ENCODE data around the gene USP13.
"Not testable (repeated sequence)": the region's sequence is repeated elsewhere in the genome, so short reads cannot be mapped to it uniquely, and the experiment has no call there.

USP13 gene

DNA sequence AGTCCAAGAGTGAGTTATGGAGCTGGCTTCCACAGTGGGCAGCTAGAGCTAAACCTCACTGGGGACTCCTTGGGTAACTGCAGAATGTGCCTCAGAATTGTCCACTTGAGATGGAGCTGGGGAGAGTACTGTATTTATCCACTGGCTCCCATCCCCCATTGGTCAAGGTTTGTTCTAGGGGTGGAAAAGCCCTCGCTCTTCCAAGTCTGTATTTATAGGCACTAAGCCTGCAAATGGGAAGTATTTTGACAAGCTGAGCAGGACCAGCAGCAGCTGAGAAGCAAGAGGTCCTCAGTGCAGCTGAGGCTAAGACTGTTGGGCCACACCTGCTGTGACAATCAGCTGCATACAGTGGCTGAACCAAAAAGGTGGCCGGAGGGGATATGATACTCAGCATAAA, 5.8 kb downstream of the USP13 start:
- no peak for DNase-seq

DNA sequence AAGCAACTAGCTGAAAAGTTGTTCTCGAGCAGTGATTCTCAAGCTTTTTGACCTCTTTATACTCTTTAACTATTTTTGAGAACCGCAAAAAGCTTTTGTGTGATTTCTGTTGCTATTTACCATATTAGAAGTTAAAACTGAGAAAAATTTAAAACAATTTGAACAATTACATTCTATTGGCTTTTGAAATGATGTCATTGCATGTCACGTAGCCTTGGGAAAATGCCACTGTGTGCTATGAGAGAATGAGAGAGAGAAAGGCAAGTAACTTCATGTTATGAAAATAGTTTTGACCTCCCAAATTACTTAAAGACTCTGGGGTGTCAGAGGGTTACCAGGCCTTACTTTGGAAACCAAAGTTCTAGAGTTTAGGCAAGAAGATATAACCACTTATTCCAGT, 8.0 kb downstream of the USP13 start:
- no peak for DNase-seq

DNA sequence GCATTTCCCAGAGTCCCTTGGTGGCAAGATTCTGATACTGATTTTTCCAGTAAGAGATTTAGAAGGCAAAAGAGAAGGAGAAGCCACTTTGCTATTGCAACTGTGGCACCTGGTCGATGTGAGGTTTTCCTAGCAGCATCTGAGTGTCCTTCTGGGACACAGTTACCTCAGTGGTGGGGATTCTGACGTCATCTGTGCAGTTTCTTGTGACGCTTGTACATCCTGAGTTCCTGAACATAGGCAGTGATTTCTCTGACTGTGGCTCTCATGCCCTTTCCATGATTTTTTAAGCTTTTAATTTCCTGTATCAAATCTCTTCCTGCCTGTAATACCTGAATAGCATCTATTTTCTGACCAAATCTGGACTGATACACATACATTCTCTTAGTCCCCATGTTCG, 8.9 kb downstream of the USP13 start:
- DNase-seq = no peak

DNA sequence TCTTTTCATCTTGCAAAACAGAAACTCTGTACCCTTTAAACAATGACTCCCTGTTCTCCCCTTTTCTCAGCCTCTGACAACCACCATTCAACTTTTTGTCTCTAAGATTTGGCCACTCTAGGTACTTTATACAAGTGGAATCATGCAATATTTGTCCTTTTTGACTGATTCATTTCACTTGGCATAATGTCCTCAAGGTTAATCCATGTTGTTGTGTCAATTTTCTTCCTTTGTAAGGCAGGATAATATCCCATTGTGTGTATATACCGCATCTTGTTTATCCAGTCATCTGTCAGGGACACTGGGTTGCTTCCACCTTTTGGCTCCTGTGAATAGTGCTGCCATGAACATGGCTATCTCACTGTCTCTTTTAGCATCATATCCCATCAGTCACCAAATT, 10.3 kb downstream of the USP13 start:
- DNase-seq = no peak

DNA sequence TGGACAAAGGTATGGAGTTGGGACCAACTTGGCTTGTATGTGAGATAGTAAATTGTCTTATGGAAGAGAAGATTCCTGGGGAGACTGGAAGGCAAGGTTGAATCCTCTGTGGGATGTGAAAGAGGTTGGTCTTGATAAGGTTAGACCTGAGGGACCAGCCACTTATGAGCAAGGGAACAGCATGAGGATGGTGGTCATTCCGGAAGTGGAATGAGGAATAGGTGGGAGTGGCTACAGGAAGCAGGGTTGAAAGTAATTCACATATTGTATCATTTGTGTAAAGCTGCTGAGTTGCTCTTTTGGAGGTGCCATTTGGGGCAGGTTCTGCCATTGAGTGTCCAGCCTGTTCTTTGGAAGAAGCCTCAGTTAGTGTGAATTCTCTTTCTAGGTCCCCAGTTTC, 13.2 kb downstream of the USP13 start:
- no peak for DNase-seq

DNA sequence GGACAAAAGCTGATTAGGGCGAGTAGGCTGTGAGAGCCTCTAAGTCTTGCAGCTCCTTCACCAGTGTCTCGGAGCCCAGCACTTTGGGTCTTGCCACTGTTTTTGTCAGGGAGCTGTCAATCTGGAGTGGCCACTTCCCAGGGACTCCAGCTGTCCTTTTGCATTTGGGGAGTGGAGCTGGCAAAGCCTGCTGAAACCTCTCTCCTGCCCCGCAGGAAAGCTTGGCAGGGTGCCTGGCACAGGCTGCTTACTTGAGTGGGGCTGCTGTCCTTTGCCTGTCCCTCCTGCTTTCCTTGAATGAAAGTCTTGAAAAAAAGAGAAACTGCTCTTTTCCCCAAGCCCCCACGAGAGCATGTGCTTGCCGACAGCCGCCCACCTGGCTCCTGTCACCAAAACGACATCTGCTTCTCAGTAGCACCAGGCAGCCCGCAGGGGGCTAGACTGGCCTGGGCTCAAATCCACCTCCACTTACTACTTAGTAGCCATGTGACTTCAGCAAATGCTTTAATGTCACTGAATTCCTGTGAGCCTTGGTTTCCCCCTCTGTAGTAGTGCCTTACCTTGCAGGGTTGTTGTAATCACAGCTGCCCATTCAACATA, 13.7 kb downstream of the USP13 start:
- peak in 34 of 56 donors; percentile 2 to 69 (median 22) for DNase-seq

DNA sequence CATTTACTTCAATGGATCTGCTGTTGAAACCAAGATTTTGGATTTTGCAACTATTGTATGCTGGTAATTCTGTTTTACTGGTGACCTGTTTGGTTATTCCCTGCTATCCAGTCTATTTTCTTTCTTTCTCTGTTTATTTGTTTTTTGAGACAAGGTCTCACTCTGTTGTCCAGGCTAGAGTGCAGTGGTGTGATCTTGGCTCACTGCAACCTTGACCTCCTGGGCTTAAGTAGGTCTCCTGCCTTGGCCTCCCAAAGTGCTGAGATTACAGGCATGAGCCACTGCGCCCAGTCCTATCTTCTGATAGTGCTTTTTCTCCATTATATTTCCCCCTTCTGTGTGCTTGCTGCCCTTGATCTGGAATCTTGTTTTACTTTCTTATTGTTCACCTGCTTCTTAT, 15.6 kb downstream of the USP13 start:
- no peak for DNase-seq

DNA sequence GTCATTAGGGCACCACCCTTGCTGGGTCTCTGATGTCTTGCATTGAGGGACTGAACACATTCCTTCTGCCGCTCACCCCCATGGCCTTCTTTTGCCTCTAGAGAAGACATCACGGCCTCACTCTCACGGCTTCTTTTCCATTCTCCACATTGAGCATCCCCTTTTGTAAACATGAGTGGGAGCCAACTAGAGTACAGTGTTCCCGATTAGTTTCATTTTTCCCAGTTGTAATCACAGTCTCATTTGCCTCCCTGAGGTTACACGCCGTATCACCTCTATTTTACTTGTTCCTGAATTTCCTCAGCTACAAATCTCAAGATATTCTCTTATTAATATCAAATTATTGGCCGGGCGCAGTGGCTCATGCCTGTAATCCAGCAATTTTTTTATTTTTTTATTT, 17.5 kb downstream of the USP13 start:
- no peak for DNase-seq

DNA sequence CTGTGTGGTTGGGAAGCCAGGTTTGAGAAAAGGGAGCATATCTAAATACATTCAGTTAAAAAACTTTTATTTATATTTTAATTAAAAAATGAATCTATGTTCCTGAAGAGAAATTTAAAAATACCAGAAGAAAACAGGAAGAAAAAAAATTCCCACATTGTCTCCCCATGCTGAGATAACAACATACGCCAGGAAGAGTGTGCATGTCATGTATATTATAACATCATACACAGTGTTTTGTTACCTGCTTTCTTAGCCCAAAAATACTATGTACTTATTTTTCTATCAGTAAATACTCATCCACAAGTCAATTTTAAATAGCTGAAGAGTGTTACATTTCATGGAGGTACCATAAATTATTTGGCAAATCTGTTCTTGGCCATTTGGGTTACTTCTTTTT, 18.5 kb downstream of the USP13 start:
- DNase-seq = no peak

DNA sequence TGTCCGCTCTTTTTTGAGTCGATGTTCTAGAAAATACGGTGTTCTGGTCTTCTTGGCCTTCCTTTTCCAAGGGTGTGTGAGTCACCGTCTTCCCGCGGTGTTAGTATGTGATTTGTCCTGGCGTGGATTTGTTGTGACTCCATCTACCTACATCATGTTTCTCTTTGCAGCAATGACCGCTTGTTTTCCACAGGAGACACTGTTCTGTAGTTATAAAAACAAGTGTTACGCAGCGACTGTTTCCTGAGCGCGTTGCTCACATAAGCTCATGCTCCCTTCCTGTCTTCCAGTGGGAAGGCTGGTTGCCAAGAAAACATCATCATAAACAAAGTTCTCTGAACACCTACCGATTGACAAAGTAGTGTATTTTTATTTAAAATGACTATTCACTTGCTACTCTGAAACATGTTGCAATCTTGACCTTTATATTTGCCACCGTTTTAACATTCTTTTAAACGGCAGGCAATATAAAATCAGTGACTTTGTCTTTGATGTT, 19.0 kb downstream of the USP13 start:
- no peak for DNase-seq

DNA sequence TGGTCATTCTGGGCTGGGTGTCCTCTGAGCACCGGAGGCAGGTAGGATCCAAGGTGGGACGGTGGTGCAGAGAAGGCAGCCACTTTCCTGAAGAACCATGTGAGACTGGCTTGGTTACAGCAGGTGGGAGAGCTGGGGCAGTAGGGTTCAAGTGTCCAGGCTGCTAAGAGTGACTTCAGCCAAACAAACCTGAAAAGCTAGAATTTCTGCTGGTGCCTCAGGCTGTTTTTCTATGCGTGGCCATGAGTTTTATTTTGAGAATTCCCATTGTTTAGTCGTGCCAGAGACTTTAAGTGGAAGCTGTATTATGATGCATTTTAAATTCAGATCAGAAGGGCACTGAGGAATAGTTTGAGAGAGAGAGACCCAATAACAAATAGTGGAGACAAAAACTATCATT, 20.1 kb downstream of the USP13 start:
- no peak for DNase-seq

DNA sequence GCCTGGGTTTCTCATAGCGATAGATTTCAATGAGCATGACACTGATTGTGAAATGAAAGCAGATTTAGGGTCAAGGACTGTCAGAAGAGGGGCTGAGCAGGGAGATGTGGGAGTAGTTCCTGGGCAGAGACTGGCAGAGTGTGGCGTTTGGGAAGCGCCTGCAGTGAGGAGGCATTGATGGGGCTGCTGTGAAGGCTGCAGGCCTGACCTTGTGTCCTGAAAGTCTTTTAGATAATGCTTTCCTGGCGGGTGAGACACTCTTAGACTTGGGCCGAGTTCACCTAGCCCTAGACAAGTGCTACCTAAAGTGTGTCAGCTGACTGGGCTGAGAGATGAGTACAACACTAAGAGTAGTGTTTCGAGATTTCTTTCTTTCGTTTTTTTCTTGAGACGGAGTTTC, 20.7 kb downstream of the USP13 start:
- no peak for DNase-seq

DNA sequence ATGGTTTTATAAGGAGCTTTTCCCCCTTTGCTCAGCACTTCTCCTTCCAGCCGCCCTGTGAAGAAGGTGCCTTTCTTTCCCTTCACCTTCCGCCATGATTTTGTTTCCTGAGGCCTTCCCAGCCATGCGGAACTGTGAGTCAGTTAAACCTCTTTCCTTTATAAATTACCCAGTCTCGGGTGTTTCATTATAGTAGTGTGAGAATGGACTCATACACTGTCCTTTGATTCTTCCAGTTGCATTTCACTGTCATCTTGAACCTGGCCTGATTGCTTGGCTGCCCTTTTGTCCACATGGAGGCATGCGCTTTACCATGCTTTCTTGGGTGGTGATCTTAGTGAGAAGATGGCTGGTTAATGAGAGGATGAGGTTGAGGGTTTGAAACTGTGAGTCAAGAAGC, 23.2 kb downstream of the USP13 start:
- DNase-seq = no peak

DNA sequence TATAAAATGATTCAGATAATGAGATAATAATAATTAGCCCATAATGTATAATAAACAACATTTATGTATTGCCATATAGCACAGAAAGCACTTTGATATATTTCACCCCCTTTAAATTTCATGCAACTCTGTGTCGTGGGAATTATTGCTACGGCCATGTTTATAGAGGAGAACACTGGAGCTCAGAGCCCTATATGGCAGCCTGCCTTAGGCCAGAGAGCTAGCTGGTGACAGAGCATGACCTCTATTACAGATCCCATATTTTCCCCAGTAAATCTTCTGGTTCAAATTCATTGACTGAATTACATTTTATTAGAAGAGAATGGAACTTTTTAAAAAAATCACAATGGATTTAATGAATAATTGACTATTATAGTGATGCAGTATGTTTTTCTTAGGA, 25.0 kb downstream of the USP13 start:
- no peak for DNase-seq

DNA sequence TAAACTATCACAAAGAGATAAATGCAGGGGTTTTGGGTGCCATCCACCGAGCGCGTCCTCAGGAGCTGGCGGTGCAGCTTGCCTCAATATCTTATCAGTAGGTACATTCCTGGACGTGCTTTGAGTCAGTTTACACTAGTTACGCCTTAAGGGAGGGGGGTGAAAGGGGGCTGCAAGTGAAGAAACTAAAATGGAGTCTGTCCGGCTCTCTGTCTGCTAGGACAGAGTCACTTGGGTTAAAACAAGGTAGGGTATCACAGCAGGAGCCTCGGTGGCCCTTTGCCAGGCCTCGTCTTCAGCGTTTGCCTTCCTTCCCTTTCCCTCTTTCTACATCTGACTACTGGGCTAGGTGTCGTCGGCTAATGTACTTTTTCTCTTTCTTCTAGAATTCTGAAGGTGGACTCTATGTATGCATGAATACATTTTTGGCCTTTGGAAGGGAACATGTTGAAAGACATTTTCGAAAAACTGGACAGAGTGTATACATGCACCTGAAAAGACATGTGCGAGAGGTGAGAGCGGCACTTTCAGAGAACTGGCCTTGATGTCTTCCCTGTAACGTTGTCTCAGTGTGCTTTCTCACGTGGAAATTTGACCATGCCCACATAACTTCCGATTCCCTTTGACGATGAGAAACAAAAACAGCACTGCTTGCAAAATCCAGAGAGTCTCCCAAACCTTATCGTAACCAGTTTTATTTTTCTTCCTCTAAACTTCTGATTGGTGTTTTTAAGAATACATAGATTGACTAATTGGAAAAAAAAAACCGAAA, 28.8 kb downstream of the USP13 start:
- no peak for DNase-seq

DNA sequence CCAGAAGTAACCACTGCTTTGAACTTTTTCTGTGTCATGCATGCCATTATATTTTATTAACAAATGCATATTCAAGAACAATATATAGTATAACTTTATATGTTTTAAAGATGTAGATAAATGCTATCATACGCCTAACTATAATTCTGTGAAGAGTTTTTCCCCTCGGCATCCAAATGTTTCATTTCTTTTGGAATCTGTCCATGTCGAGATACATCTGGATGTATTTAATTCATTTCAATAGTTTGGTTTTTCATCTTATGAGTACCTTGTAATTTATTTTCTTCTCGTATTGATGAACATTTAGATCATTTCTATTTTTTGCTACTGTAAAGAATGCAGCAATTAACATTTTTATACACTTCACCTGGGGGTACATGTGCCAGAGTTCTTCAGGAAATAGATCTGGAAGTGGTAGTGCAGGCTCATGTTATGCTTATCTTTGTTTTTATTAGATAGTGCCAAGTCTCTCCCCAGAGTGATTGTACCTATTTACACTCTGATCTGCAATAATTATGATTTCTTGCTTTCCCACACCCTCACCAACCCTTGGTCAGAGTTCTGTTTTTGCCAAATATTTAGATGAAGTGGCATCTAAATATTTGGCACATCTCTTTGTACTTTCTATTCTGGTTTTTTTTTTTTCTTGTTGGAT, 29.7 kb downstream of the USP13 start:
- DNase-seq = no peak

DNA sequence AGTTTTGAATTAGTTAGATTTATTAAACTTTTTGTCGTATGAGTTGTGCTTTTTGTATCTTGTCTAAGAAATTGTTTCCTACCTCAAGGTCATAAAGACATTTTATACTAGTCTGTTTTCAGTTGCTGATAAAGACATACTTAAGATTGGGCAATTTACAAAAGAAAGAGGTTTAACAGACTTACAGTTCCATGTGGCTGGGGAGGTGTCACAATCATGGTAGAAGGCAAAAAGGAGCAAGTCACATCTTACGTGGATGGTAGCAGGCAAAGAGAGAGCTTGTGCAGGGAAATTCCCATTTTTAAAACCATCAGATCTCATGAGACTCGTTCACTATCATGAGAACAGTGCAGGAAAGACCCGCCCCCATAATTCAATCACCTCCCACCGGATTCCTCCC, 30.4 kb downstream of the USP13 start:
- DNase-seq = not testable (repeated sequence)

DNA sequence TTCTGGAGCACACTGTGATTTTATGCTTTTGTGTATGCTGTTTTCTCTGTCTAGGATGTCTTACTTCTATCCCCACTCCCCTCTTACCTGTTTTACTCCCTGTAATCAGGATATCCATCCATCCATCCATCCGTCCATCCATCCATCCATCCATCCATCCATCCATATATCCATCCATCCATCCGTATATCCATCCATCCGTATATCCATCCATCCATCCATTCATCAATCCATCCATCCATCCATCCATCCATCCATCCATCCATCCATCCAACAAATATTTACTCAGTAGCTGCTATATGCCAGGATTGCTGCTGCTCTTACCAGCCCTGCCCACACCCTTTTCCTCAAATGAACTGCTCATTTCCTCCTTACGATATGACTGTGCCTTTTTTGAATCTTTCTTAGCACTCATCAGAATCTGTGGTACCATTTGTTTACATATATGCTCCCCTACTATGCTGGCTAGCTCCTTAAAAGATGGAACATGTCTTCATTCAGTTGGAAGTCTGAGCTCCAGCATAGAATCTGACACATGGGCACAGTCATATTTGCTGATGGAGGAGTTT, 35.2 kb downstream of the USP13 start:
- no peak for DNase-seq

DNA sequence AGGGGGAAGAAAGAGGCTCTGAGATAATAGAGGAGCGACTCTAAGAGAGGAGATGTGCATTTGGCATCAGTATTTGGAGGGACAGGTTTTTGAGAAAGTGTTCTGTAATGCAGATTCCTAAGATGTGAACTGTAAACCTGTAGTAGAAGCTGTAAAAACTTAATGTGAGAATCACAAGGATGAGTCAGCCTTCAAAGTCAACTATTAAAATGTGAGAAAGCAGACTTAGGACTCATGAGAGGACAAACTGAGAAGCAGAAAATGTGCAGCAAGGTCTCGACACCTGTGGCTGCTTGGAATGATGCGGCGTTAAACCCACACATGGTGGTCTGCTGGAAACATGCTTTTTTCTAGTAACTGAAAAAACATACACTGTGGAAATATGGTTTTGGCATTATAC, 36.0 kb downstream of the USP13 start:
- no peak for DNase-seq

DNA sequence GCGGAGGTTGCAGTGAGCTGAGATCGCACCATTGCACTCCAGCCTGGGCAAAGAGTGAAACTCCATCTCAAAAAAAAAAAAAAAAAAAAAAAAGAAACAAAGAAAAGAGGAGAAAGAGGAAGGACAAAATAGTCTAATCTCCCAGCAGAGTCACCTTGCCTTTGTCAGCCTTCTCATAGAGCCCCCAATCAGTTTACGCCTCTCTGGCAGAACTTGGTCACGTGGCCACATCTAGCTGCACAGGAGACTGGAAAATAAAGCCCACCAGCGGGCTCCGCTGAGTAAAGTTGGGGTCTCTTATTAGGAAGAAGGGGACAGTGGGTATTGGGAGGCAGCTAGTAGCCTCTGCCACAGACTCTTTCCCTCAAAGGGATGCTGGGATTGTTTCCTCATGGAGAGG, 41.9 kb downstream of the USP13 start:
- no peak for DNase-seq

DNA sequence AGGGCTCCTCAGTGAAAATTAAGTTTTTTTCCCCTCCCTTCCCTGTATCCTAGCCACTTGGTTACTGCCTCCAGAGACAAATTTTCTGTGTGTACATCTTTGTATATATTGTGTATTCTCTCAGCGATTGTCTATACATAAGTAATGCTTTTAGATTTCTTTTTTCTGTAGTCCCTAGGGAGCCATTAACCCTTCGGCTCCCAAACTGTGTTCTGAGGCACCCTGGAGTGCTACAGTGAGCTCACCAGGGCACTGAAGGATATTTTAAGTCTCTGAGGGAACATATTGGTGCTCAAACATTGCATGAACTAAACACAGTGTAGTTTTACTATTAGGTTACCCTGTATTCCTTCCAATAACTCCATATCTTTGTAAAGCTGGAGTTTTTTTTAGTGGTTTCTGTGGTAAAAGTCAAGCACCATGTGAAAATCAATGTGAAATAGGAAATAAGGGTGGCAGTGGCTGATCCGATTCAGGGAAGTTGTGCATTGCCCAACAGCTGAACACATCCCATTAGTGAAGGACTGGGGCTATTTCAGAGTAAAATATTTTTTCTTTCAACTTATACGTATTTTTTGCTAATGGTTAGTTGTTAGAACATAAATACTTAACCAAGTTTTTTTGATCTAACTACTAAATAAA, 43.0 kb downstream of the USP13 start:
- DNase-seq = no peak

DNA sequence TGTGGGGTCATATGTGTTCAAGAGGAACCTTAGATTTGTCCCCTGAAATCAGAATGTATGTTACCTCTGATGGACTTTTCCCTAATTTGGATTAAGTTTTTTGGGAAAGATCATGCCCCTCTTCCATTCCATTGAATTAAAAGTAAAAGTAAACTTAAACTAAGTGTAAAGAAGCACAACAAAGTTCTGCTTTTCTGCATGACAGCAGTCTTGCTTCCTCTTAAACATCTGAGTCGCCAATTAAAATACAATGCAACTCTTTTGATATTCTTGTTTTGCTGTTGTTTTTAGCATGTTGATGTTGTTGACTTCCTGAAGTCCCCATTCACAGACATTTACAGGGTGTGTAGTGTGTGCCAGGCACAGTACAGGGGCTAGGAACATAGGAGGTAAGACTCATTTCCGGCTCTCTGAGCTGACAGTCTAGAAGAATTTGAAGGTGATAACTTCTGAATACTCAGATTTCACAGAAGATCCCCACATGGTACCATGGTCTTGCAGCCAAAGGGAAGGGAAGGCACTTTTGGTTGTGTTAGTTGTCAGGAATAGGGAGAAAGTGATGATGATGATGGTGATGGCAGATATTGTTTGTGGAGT, 45.0 kb downstream of the USP13 start:
- no peak for DNase-seq
